Activated T-helper 9 cell treated with anti-CD3 and anti-CD28 coated beads, Interleukin-2, amount 50 U/mL, for 16 hours (primary cell): ENCODE data around the gene GP1BB.
"Not testable (repeated sequence)": the region's sequence is repeated elsewhere in the genome, so short reads cannot be mapped to it uniquely, and the experiment has no call there.

Experiments used
- DNase-seq: peaks from one replicate; pipeline ENCODE4 v3.0.0-alpha.2; 2020; ENCODE audit warnings: low read depth

GP1BB gene

GRCh38 chr22:19693981-19694670, 29.2 kb upstream of the GP1BB start:
- DNase-seq = no peak

- DNase-seq = no peak
Measured at GRCh38 chr22:19694696-19695095, 28.6 kb upstream of the GP1BB start.

- DNase-seq = no peak
Measured at GRCh38 chr22:19696504-19697276, 26.6 kb upstream of the GP1BB start.

- not testable (repeated sequence) for DNase-seq
Measured at GRCh38 chr22:19697871-19698270, 25.5 kb upstream of the GP1BB start.

- DNase-seq = no peak
Measured at GRCh38 chr22:19700790-19701419, 22.4 kb upstream of the GP1BB start.

GRCh38 chr22:19701420-19702145, 21.8 kb upstream of the GP1BB start:
- DNase-seq = no peak

- no peak for DNase-seq
Measured at GRCh38 chr22:19703869-19704268, 19.5 kb upstream of the GP1BB start.

GRCh38 chr22:19704355-19705015, 18.9 kb upstream of the GP1BB start:
- DNase-seq = no peak

- DNase-seq = no peak
Measured at GRCh38 chr22:19705181-19705934, 18.0 kb upstream of the GP1BB start.

GRCh38 chr22:19706661-19707151, 16.6 kb upstream of the GP1BB start:
- no peak for DNase-seq

GRCh38 chr22:19707347-19708290, 15.7 kb upstream of the GP1BB start:
- no peak for DNase-seq

GRCh38 chr22:19708321-19709011, 14.9 kb upstream of the GP1BB start:
- DNase-seq = no peak

GRCh38 chr22:19709063-19709769, 14.1 kb upstream of the GP1BB start:
- DNase-seq = no peak

- DNase-seq = no peak
Measured at GRCh38 chr22:19710020-19710768, 13.1 kb upstream of the GP1BB start.

- no peak for DNase-seq
Measured at GRCh38 chr22:19710769-19711106, 12.6 kb upstream of the GP1BB start.

GRCh38 chr22:19713245-19713644, 10.1 kb upstream of the GP1BB start:
- DNase-seq = no peak

GRCh38 chr22:19713650-19714311, 9.6 kb upstream of the GP1BB start:
- no peak for DNase-seq
